ENCODE data around the gene SGIP1. TPM values are rescaled to one million over a fixed set of nuclear protein-coding genes. Genes with fewer than 3 reads are reported as not detected.

The SGIP1 gene
- total RNA-seq, 1 experiment from 2014 or later = 1.6 TPM

- Histone ChIP-seq H3K9me3 (ENCODE audit: low read depth, low read length, poor library complexity, severe bottlenecking) (no peaks in the 10 kb centered on the region), H3K4me1 (ENCODE audit: insufficient read depth, low read length, poor library complexity, severe bottlenecking) (no peaks in the 10 kb centered on the region), H3K4me3 (ENCODE audit: low read depth, low read length, poor library complexity, severe bottlenecking) (no peak overlapping the region), H3K27me3 (replicated peaks; ENCODE audit: insufficient read depth, low read depth, low read length, poor library complexity) (no peaks in the 10 kb centered on the region), H3K36me3 (ENCODE audit: insufficient read depth, low read length, poor library complexity, severe bottlenecking) (no peaks in the 10 kb centered on the region), H3K27ac (ENCODE audit: low read depth, low read length, poor library complexity, severe bottlenecking) (no peak overlapping the region)
- TF ChIP-seq EZH2 (IDR thresholded peaks at IDR 0.05; ENCODE audit: borderline replicate concordance, low read depth, low read length, poor library complexity, severe bottlenecking) = no peak
- TF ChIP-seq CTCF (conservative IDR thresholded peaks at IDR 0.05; ENCODE audit: low read depth, low read length) = 0 out of 2 replicates have a peak, but pooled peaks have one; percentile 24
- CTCF ChIA-PET = interaction anchor here (0.8 kb wide), 1 partner anchor 207 kb away, joined by 3 read pairs; no protein-coding TSS in a partner anchor
- no peak for DNase-seq (ENCODE audit: low spot score)
- intact Hi-C loops (cut with micrococcal nuclease; ENCODE audit: unreplicated experiment) = no loop called here
- no TSS peak for BruUV-seq (replicated peaks)
- POLR2A ChIA-PET (ENCODE audit: low non-redundant PET) = no interaction called here
Measured at GRCh38 chr1:66711420-66711819, 177.5 kb downstream of the SGIP1 start.

DNA sequence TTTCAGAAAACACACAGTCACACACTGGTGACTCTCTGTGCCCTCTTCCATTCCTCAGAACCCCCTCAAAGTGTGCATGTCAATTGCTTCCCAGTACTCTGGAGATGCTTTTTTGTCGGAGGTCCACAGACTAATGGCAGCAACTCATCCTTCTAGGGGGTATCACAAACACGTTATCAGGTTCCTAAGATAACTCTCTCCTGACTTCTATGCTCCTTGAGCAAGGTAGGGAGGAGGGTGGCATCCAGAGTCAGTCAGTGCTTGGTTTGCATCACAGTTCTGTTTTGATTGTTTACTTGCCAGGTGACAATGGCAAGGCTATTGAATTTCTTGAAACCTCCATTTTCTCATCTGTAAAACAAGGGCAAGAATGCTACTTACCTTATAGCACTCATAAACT lies 178.9 kb downstream of the SGIP1 start:
- no TSS peak for BruUV-seq (replicated peaks)
- Histone ChIP-seq H3K4me3 (ENCODE audit: low read depth, low read length, poor library complexity, severe bottlenecking) (no peak overlapping the region), H3K27me3 (replicated peaks; ENCODE audit: insufficient read depth, low read depth, low read length, poor library complexity) (no peaks in the 10 kb centered on the region), H3K36me3 (ENCODE audit: insufficient read depth, low read length, poor library complexity, severe bottlenecking) (no peaks in the 10 kb centered on the region), H3K4me1 (ENCODE audit: insufficient read depth, low read length, poor library complexity, severe bottlenecking) (no peaks in the 10 kb centered on the region), H3K9me3 (ENCODE audit: low read depth, low read length, poor library complexity, severe bottlenecking) (no peaks in the 10 kb centered on the region), H3K27ac (ENCODE audit: low read depth, low read length, poor library complexity, severe bottlenecking) (no peak overlapping the region)
- ChIA-PET CTCF (no interaction called here), POLR2A (ENCODE audit: low non-redundant PET) (no interaction called here)
- DNase-seq (ENCODE audit: low spot score) = no peak
- TF ChIP-seq EZH2 (IDR thresholded peaks at IDR 0.05; ENCODE audit: borderline replicate concordance, low read depth, low read length, poor library complexity, severe bottlenecking) (no peak), CTCF (conservative IDR thresholded peaks at IDR 0.05; ENCODE audit: low read depth, low read length) (no peak)
- intact Hi-C loops (cut with micrococcal nuclease; ENCODE audit: unreplicated experiment) = no loop called here

DNA sequence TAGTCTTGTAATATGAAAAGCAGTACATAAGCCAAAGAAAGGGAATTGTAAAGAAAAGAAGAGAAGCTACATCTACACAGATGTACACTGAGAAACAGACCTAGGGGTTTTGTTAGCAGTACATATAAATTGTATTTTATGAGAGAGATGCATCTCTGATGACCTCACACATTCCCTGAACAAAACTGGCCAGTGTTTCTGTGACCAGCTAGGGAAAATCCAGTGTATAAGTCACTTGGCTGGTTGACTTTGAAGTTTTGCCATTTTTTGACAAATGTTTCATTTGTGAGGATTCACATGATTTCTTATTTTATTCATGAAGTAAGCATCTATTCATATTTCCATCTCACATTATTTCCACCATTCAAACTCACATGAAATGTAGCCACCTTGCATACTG lies 190.0 kb downstream of the SGIP1 start:
- intact Hi-C loops (cut with micrococcal nuclease; ENCODE audit: unreplicated experiment) = loop anchor here (10.0 kb wide), 1 partner anchor 759 kb away; no protein-coding TSS in a partner anchor
- ChIA-PET CTCF (no interaction called here), POLR2A (ENCODE audit: low non-redundant PET) (no interaction called here)
- no peaks in the 10 kb centered on the region for H3K36me3 ChIP-seq (ENCODE audit: insufficient read depth, low read length, poor library complexity, severe bottlenecking)
- no peak for DNase-seq (ENCODE audit: low spot score)
- no peaks in the 10 kb centered on the region for H3K27me3 ChIP-seq (replicated peaks; ENCODE audit: insufficient read depth, low read depth, low read length, poor library complexity)
- H3K4me3 ChIP-seq (ENCODE audit: low read depth, low read length, poor library complexity, severe bottlenecking) = no peak overlapping the region
- no peak overlapping the region for H3K27ac ChIP-seq (ENCODE audit: low read depth, low read length, poor library complexity, severe bottlenecking)
- no peak for TF ChIP-seq EZH2 (IDR thresholded peaks at IDR 0.05; ENCODE audit: borderline replicate concordance, low read depth, low read length, poor library complexity, severe bottlenecking)
- no peak for TF ChIP-seq CTCF (conservative IDR thresholded peaks at IDR 0.05; ENCODE audit: low read depth, low read length)
- peaks cover 21% of the 10 kb centered on the region for H3K4me1 ChIP-seq (ENCODE audit: insufficient read depth, low read length, poor library complexity, severe bottlenecking)
- H3K9me3 ChIP-seq (ENCODE audit: low read depth, low read length, poor library complexity, severe bottlenecking) = peaks cover 4% of the 10 kb centered on the region
- BruUV-seq (replicated peaks) = no TSS peak
